CD1c-positive myeloid dendritic cell (primary cell): ENCODE data around the gene SLC37A1.
"Not testable (repeated sequence)": the region's sequence is repeated elsewhere in the genome, so short reads cannot be mapped to it uniquely, and the experiment has no call there.

Experiments
- DNase-seq: peaks from one replicate; pipeline ENCODE4 v3.0.0-alpha.2; 2016; ENCODE audit errors: extremely low spot score

The SLC37A1 gene

GRCh38 chr21:42594616-42595282 lies 81.1 kb downstream of the SLC37A1 start:
- no peak for DNase-seq

GRCh38 chr21:42595283-42596187 lies 81.9 kb downstream of the SLC37A1 start:
- no peak for DNase-seq

GRCh38 chr21:42596657-42597056 lies 83.0 kb downstream of the SLC37A1 start:
- no peak for DNase-seq

- no peak for DNase-seq
These were observed 84.0 kb downstream of the SLC37A1 start for GRCh38 chr21:42597487-42598158.

- no peak for DNase-seq
These were observed 84.6 kb downstream of the SLC37A1 start for GRCh38 chr21:42598159-42598735.

GRCh38 chr21:42599486-42599885 lies 85.8 kb downstream of the SLC37A1 start:
- no peak for DNase-seq

GRCh38 chr21:42599962-42600361 lies 86.3 kb downstream of the SLC37A1 start:
- no peak for DNase-seq

- DNase-seq: no peak
These were observed 88.0 kb downstream of the SLC37A1 start for GRCh38 chr21:42601656-42602055.

GRCh38 chr21:42607102-42607501 lies 93.5 kb downstream of the SLC37A1 start:
- DNase-seq: no peak

GRCh38 chr21:42607525-42608102 lies 94.0 kb downstream of the SLC37A1 start:
- no peak for DNase-seq

GRCh38 chr21:42608446-42608845 lies 94.8 kb downstream of the SLC37A1 start:
- no peak for DNase-seq

- peak; percentile 38 for DNase-seq
These were observed 96.2 kb downstream of the SLC37A1 start for GRCh38 chr21:42609811-42610210.

GRCh38 chr21:42611852-42612251 lies 98.2 kb downstream of the SLC37A1 start:
- no peak for DNase-seq

- no peak for DNase-seq
These were observed 98.7 kb downstream of the SLC37A1 start for GRCh38 chr21:42612390-42612789.

GRCh38 chr21:42613756-42614155 lies 100.1 kb downstream of the SLC37A1 start:
- DNase-seq: no peak

GRCh38 chr21:42614396-42614795 lies 100.7 kb downstream of the SLC37A1 start:
- DNase-seq: no peak

GRCh38 chr21:42614811-42615351 lies 101.2 kb downstream of the SLC37A1 start:
- DNase-seq: peak; percentile 18

GRCh38 chr21:42615377-42615776 lies 101.7 kb downstream of the SLC37A1 start:
- not testable (repeated sequence) for DNase-seq

GRCh38 chr21:42615924-42616323 lies 102.3 kb downstream of the SLC37A1 start:
- no peak for DNase-seq

- DNase-seq: no peak
These were observed 102.8 kb downstream of the SLC37A1 start for GRCh38 chr21:42616446-42616845.

GRCh38 chr21:42616941-42617340 lies 103.3 kb downstream of the SLC37A1 start:
- no peak for DNase-seq
